GM12875 (cell line): ENCODE results near the gene FOXJ1.

Source experiments
- H3K4me3 ChIP-seq: one replicate; pipeline ENCODE4 v1.5.1; 2011; ENCODE audit warnings: low read depth, low read length, control low read depth
- TF ChIP-seq, protein P1 (sequence below): IDR thresholded peaks from 2 replicates; pipeline ENCODE4 v1.5.1; 2011; ENCODE audit warnings: low read depth, mild to moderate bottlenecking, control low read depth, inconsistent platforms, low read length, moderate library complexity, borderline replicate concordance; ENCODE audit not compliant: insufficient read depth

FOXJ1 gene

GRCh38 chr17:76088041-76088867, 52.8 kb downstream of the FOXJ1 start:
- no peak overlapping the region for H3K4me3 ChIP-seq
- TF ChIP-seq, protein P1, sequence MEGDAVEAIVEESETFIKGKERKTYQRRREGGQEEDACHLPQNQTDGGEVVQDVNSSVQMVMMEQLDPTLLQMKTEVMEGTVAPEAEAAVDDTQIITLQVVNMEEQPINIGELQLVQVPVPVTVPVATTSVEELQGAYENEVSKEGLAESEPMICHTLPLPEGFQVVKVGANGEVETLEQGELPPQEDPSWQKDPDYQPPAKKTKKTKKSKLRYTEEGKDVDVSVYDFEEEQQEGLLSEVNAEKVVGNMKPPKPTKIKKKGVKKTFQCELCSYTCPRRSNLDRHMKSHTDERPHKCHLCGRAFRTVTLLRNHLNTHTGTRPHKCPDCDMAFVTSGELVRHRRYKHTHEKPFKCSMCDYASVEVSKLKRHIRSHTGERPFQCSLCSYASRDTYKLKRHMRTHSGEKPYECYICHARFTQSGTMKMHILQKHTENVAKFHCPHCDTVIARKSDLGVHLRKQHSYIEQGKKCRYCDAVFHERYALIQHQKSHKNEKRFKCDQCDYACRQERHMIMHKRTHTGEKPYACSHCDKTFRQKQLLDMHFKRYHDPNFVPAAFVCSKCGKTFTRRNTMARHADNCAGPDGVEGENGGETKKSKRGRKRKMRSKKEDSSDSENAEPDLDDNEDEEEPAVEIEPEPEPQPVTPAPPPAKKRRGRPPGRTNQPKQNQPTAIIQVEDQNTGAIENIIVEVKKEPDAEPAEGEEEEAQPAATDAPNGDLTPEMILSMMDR: peak; percentile 24; the same call in 1 of the 2 replicates

GRCh38 chr17:76087531-76087930, 53.5 kb downstream of the FOXJ1 start:
- TF ChIP-seq, protein P1: no peak
- H3K4me3 ChIP-seq: no peak overlapping the region

DNA sequence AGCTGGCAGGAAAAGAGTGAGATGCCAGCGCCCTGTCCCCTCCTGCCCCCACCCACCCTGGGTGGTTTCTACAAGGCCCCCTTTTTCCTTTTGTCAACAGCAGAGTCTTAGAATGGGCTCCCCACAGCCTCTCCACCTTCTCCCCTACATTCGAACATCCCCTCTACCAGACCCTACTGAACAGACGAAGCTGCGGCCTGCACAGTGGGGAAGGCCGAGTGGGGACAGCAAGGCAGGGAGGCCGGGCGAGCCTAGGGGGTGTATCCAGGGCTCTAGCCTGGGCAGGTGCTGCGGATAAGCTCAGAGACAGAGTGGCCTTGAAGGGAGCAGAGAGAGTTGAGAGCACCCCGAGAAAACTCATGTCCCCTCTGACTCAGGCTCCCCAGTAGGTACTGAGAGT, 54.7 kb downstream of the FOXJ1 start:
- H3K4me3 ChIP-seq: no peak overlapping the region
- TF ChIP-seq, protein P1: no peak
